NCI-H187 treated with DMSO at 0.1 percent for 48 hours (cell line): Measurements from ENCODE around the gene FKTN.

Experiments used
- DNase-seq: peaks from one replicate; lab custom pipeline; 2025; lab: John Stamatoyannopoulos, UW

Gene FKTN

GRCh38 chr9:105678781-105679180 lies 120.8 kb downstream of the FKTN start:
- no peak for DNase-seq

GRCh38 chr9:105679257-105680022 lies 121.5 kb downstream of the FKTN start:
- DNase-seq: no peak

DNA sequence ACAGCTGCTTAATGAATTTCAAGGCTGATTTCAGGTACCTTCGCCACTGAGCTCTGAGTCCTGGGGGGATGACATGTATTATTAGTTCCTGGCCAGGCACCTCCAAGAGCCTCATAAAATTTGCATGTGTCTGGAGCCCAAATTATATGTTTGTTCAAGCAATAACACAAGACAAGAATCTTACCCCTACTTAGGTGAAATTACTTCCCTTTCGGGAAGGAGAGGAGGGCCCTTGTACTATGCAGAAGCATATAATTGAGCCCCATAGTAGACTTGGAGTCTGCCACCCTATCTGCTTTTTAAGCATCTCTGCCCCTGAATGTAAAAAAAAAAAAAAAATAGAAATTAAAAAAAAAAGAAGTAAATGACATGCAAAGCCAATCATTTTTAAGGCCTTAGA lies 123.4 kb downstream of the FKTN start:
- DNase-seq: no peak

DNA sequence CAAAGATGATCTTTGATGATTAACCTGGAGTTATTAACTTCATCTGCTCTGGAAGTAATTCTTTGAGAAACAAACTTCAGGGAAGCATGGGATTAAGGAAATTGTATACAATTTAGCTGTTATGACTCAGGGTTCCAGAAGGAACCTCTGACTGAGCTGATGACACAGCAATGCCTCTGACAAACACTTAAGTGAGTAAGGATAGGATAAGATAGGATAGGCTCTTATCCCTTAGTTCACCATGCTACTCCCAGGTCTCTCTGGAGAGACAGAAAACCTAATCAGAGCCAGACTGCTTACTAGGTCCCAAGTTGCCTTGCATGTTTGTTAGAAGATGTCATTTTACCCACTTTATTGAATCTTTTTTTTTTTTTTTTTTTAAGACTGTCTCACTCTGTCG lies 123.8 kb downstream of the FKTN start:
- DNase-seq: no peak

- DNase-seq: no peak
These were observed 125.9 kb downstream of the FKTN start for GRCh38 chr9:105683688-105684275.

DNA sequence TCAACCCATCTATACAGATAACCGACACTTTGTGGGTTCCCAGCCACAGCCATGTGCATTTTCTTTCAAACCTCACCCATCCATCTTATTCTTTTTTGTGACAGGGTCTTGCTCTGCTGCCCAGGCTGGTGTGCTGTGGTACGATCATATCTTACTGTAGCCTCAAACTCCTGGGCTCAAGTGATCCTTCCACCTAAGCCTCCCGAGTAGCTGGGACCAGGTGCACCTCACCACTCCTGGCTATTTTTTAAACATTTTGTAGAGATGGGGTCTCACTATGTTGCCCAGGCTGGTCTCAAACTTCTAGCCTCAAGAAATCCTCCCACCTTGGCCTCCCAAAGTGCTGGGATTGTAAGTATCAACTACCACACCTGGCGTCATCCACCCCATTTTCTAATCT lies 129.0 kb downstream of the FKTN start:
- no peak for DNase-seq
